Kidney tubule cell (primary cell): ENCODE data around the gene GCNT2.
"Not testable (repeated sequence)": the region's sequence is repeated elsewhere in the genome, so short reads cannot be mapped to it uniquely, and the experiment has no call there.

Experiments used
- DNase-seq: peaks from one replicate; pipeline ENCODE4 v3.0.0-alpha.2; 2018; ENCODE audit warnings: low spot score

GCNT2 gene

GRCh38 chr6:10580570-10580969, 59.4 kb downstream of the GCNT2 start:
- no peak for DNase-seq

- not testable (repeated sequence) for DNase-seq
Observed at GRCh38 chr6:10581402-10581801, 60.3 kb downstream of the GCNT2 start.

- no peak for DNase-seq
Observed at GRCh38 chr6:10582774-10583508, 61.8 kb downstream of the GCNT2 start.

GRCh38 chr6:10583509-10583901, 62.4 kb downstream of the GCNT2 start:
- DNase-seq = no peak

- DNase-seq = no peak
Observed at GRCh38 chr6:10584607-10585006, 63.5 kb downstream of the GCNT2 start.

- DNase-seq = no peak
Observed at GRCh38 chr6:10585209-10585845, 64.2 kb downstream of the GCNT2 start.

- no peak for DNase-seq
Observed at GRCh38 chr6:10586302-10586701, 65.2 kb downstream of the GCNT2 start.

GRCh38 chr6:10587656-10588406, 66.7 kb downstream of the GCNT2 start:
- DNase-seq = peak; percentile 41

GRCh38 chr6:10588562-10589428, 67.6 kb downstream of the GCNT2 start:
- DNase-seq = no peak

- DNase-seq = no peak
Observed at GRCh38 chr6:10589429-10589727, 68.2 kb downstream of the GCNT2 start.

GRCh38 chr6:10589983-10590382, 68.8 kb downstream of the GCNT2 start:
- DNase-seq = no peak

- no peak for DNase-seq
Observed at GRCh38 chr6:10591422-10592160, 70.4 kb downstream of the GCNT2 start.

- peak; percentile 66 for DNase-seq
Observed at GRCh38 chr6:10595731-10596664, 74.8 kb downstream of the GCNT2 start.

- no peak for DNase-seq
Observed at GRCh38 chr6:10597499-10598001, 76.4 kb downstream of the GCNT2 start.

- DNase-seq = no peak
Observed at GRCh38 chr6:10598084-10598960, 77.2 kb downstream of the GCNT2 start.

- DNase-seq = no peak
Observed at GRCh38 chr6:10599046-10599445, 77.9 kb downstream of the GCNT2 start.

GRCh38 chr6:10600681-10601080, 79.5 kb downstream of the GCNT2 start:
- DNase-seq = not testable (repeated sequence)

- no peak for DNase-seq
Observed at GRCh38 chr6:10603219-10603618, 82.1 kb downstream of the GCNT2 start.

GRCh38 chr6:10609038-10609437, 87.9 kb downstream of the GCNT2 start:
- DNase-seq = no peak
